Esophagus squamous epithelium (tissue), 4 donors: ENCODE data around the gene FZR1.

ENCODE experiments used
- CTCF ChIP-seq, 6 experiments: fragments of 450-650 bp in 4 of 6; fragments of 200-600 bp in 2 of 6; sonication (generic) in 2 of 6; IDR thresholded peaks; one replicate each; pipeline ENCODE4 v1.5.1; 2016 to 2019; ENCODE audit warnings: antibody characterized with exemption in 6 of 6, mild to moderate bottlenecking in 4 of 6, moderate library complexity in 4 of 6
- POLR2A ChIP-seq, 4 donors: fragments of 450-650 bp; IDR thresholded peaks; one replicate each; pipeline ENCODE4 v1.6.1; 2017; ENCODE audit warnings: antibody characterized with exemption in 4 of 4, mild to moderate bottlenecking in 4 of 4, moderate library complexity in 3 of 4

GRCh38 chr19:3497757-3498520, 8.2 kb upstream of the FZR1 start:
- TF ChIP-seq CTCF (IDR thresholded peaks at IDR 0.05) (no peak), POLR2A (IDR thresholded peaks at IDR 0.05) (no peak)
